CD4-positive, alpha-beta memory T cell (primary cell): ENCODE results near the gene PLA2G15. TPM values are rescaled to one million over a fixed set of nuclear protein-coding genes. Genes with fewer than 3 reads are reported as not detected.
A peak's percentile ranks its signal among the peaks of the same experiment; 100 is the strongest.

Source experiments
- CTCF ChIA-PET: fragments of 350-600 bp; sonication (Branson Sonifier 250); formaldehyde crosslinking; loops from one replicate; lab custom pipeline; 2021; ENCODE audit warnings: inconsistent platforms; ENCODE audit not compliant: partially characterized antibody; lab: Charles Lee
- POLR2A ChIA-PET: fragments of 350-600 bp; sonication (Branson Sonifier 250); formaldehyde crosslinking; loops from one replicate; lab custom pipeline; 2021; ENCODE audit not compliant: partially characterized antibody; lab: Charles Lee
- DNase-seq, 5 donors: peaks; one replicate each; pipeline versions ENCODE4 v3.0.0 to v3.0.0-alpha.2; 2020 to 2022; ENCODE audit warnings: mixed read lengths in 1 of 5
- H3K27ac ChIP-seq: one replicate; pipeline ENCODE4 v1.7.0; 2013; ENCODE audit warnings: low read depth, low read length
- H3K27me3 ChIP-seq: 2 replicates; pipeline ENCODE4 v1.7.0; 2013; ENCODE audit warnings: mild to moderate bottlenecking, low read length, moderate library complexity; ENCODE audit not compliant: insufficient read depth
- H3K36me3 ChIP-seq: 2 replicates; pipeline ENCODE4 v1.7.0; 2013; ENCODE audit warnings: mild to moderate bottlenecking, low read length, moderate library complexity; ENCODE audit not compliant: insufficient read depth
- H3K4me1 ChIP-seq: 2 replicates; pipeline ENCODE4 v1.7.0; 2013; ENCODE audit warnings: mild to moderate bottlenecking, low read length, moderate library complexity; ENCODE audit not compliant: insufficient read depth
- H3K4me3 ChIP-seq, 2 donors: one replicate each; pipeline ENCODE4 v1.7.0; 2013; ENCODE audit warnings: low read length in 2 of 2, mild to moderate bottlenecking in 1 of 2
- H3K9me3 ChIP-seq, 2 donors: one replicate each; pipeline ENCODE4 v1.7.0; 2013; ENCODE audit warnings: low read length in 2 of 2, control low read depth in 1 of 2; ENCODE audit not compliant: control insufficient read depth in 1 of 2
- H3K27ac Mint-ChIP-seq, 7 donors: one replicate each; pipeline ENCODE4 v1.8.0; 2020 to 2021; ENCODE audit warnings: mixed read lengths in 7 of 7, mild to moderate bottlenecking in 6 of 7, inconsistent platforms in 3 of 7, moderate library complexity in 3 of 7
- H3K27me3 Mint-ChIP-seq, 2 donors: one replicate each; pipeline ENCODE4 v1.8.0; 2020 to 2021; ENCODE audit warnings: mixed read lengths in 2 of 2
- H3K36me3 Mint-ChIP-seq, 2 donors: one replicate each; pipeline ENCODE4 v1.8.0; 2020 to 2021; ENCODE audit warnings: mixed read lengths in 2 of 2, inconsistent platforms in 1 of 2, mild to moderate bottlenecking in 1 of 2
- H3K4me1 Mint-ChIP-seq, 4 donors: one replicate each; pipeline ENCODE4 v1.8.0; 2020 to 2021; ENCODE audit warnings: mixed read lengths in 4 of 4, mild to moderate bottlenecking in 1 of 4
- H3K4me3 Mint-ChIP-seq, 8 donors: one replicate each; pipeline ENCODE4 v1.8.0; 2020 to 2021; ENCODE audit warnings: mixed read lengths in 8 of 8, mild to moderate bottlenecking in 7 of 8, moderate library complexity in 6 of 8, inconsistent platforms in 3 of 8
- H3K9me3 Mint-ChIP-seq, 8 donors: one replicate each; pipeline ENCODE4 v1.8.0; 2020 to 2021; ENCODE audit warnings: mixed read lengths in 8 of 8, mild to moderate bottlenecking in 5 of 8, inconsistent platforms in 3 of 8, moderate library complexity in 1 of 8
- intact Hi-C: fragments of 100-400 bp; cut with micrococcal nuclease; formaldehyde crosslinking; loops from one replicate; pipeline ENCODE4 v1.15.1; 2023
- polyA plus RNA-seq, 2 donors: library from polyadenylated mRNA; unstranded; fragments of 300-500 nt; fragmentation: Illumina TruSeq; gene quantifications; one replicate each; pipeline ENCODE4 v1.2.3, GENCODE V29; 2021
- total RNA-seq, 2 experiments: library from RNA; stranded (reverse); gene quantifications; one replicate each; pipeline ENCODE4 v1.2.3, GENCODE V29; 2021

PLA2G15 gene, protein sequence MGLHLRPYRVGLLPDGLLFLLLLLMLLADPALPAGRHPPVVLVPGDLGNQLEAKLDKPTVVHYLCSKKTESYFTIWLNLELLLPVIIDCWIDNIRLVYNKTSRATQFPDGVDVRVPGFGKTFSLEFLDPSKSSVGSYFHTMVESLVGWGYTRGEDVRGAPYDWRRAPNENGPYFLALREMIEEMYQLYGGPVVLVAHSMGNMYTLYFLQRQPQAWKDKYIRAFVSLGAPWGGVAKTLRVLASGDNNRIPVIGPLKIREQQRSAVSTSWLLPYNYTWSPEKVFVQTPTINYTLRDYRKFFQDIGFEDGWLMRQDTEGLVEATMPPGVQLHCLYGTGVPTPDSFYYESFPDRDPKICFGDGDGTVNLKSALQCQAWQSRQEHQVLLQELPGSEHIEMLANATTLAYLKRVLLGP
- 10 to 100 TPM; 12.0 to 13.3 TPM for total RNA-seq
- polyA plus RNA-seq: 10 to 100 TPM in 1 of 2 donors, 1 to 10 TPM in 1; 6.6 to 10.8 TPM

DNA sequence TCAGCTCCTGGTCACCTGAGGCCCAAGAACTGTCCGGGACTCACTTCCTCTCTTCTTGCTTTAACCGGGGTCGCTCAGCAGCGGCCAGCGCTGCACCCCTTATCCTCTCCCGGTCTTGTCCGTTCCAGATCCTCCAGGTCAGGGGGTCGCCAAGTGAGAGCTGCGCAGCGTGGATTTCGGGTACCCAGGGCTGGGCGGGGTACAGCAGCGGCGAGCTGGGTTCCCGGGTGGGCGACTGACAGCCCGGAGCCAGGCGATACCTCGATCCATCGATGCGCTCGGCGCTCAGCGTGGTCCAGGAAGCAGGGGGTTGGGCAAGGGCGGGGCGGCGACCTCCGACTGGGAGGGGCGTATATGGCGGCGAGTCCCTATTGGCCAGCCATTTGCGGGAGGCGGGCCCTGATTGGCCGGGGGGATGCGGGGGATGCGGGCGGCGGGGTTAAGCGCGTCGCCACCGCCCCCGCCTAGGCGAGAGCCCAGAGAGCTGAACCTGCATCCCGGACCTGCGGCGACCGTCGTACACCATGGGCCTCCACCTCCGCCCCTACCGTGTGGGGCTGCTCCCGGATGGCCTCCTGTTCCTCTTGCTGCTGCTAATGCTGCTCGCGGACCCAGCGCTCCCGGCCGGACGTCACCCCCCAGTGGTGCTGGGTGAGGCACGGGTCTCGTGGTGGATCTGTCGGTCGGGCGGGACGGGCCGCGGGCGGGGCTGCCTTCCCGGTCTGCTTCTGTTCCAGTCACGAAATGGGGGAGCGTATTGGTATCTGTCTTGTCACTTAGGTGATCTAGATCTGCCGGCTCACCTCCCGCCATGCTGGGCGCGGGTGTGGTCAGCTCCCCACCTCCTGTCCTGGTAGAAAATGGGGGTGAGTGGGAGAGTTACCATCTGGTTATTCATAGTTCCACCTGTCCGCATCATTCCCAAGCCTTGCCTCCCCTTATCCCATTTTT is at the start of gene PLA2G15:
PLA2G15 (plus strand) TSS at position 471 of the 951 bp plus-strand sequence; CDS start at position 525, 54 bp downstream.
- peak; percentile 93 to 96 (median 94) for DNase-seq
- Histone ChIP-seq H3K36me3 (no peaks in the 10 kb centered on the region), H3K9me3 (no peaks in the 10 kb centered on the region), H3K4me1 (peaks cover 27% of the 10 kb centered on the region), H3K4me3 (peak within 1 kb of the TSS; percentile 91 to 98), H3K27ac (peak within 1 kb of the TSS; percentile 58), H3K27me3 (no peaks in the 10 kb centered on the region)
- peak within 1 kb of the TSS; percentile 93 to 99 (median 98) for H3K4me3 Mint-ChIP-seq
- intact Hi-C loops: loop anchor here (1.0 kb wide), 3 partner anchors 8 to 65 kb away; partner anchors contain the start of genes SLC7A6 and SLC7A6OS
- CTCF ChIA-PET: interaction anchor here (1.4 to 4.1 kb wide), 5 partner anchors 17 to 84 kb away, joined by 4 to 34 read pairs (median 5); partner anchors contain the start of genes PRMT7, SLC7A6 and SLC7A6OS
- H3K27me3 Mint-ChIP-seq: no peaks in the 10 kb centered on the region
- H3K27ac Mint-ChIP-seq: peak within 1 kb of the TSS; percentile 77 to 95 (median 93)
- H3K36me3 Mint-ChIP-seq: peaks cover 6 to 12% of the 10 kb centered on the region in 2 donors
- peaks cover 0 to 3% (median 0%) of the 10 kb centered on the region in 8 donors for H3K9me3 Mint-ChIP-seq
- POLR2A ChIA-PET: interaction anchor here (0.6 to 3.5 kb wide), 19 partner anchors 9 to 237 kb away, joined by 3 to 30 read pairs (median 5); partner anchors contain the start of genes ESRP2, NFATC3, PRMT7 and SLC7A6
- H3K4me1 Mint-ChIP-seq: peaks cover 15 to 31% (median 20%) of the 10 kb centered on the region in 4 donors

DNA sequence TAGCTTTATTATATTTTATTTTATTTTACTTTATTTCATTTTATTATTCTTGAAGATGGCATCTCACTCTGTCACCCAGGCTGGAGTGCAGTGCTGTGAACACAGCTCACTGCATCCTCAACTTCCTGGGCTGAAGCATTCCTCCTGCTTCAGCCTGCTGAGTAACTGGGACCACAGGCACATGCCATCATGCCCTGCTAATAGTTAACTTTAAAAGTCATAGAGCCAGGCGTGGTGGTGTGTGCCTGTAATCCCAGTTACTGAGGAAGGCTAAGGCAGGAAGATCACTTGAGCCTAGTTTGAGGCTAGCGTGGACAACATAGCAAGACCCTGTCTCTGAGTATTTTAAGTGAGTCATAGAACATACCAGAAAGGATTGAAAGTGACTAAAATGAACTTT is 47.9 kb upstream of the PLA2G15 start:
- H3K27me3 Mint-ChIP-seq: no peaks in the 10 kb centered on the region
- H3K36me3 Mint-ChIP-seq: peaks cover 13 to 31% of the 10 kb centered on the region in 2 donors
- Histone ChIP-seq H3K27me3 (no peaks in the 10 kb centered on the region), H3K27ac (no peak overlapping the region), H3K4me3 (no peak overlapping the region), H3K36me3 (peaks cover 14% of the 10 kb centered on the region), H3K4me1 (no peaks in the 10 kb centered on the region), H3K9me3 (no peaks in the 10 kb centered on the region)
- intact Hi-C loops: no loop called here
- ChIA-PET POLR2A (no interaction called here), CTCF (interaction anchor here (1.7 kb wide), 1 partner anchor 10 kb away, joined by 4 read pairs; no protein-coding TSS in a partner anchor)
- no peak for DNase-seq
- H3K9me3 Mint-ChIP-seq: peaks cover 0 to 2% (median 0%) of the 10 kb centered on the region in 8 donors
- H3K4me1 Mint-ChIP-seq: peaks cover 7 to 27% (median 13%) of the 10 kb centered on the region in 4 donors
- H3K4me3 Mint-ChIP-seq: no peak overlapping the region
- peak overlapping the region in 1 of 7 donors; percentile 12 for H3K27ac Mint-ChIP-seq

DNA sequence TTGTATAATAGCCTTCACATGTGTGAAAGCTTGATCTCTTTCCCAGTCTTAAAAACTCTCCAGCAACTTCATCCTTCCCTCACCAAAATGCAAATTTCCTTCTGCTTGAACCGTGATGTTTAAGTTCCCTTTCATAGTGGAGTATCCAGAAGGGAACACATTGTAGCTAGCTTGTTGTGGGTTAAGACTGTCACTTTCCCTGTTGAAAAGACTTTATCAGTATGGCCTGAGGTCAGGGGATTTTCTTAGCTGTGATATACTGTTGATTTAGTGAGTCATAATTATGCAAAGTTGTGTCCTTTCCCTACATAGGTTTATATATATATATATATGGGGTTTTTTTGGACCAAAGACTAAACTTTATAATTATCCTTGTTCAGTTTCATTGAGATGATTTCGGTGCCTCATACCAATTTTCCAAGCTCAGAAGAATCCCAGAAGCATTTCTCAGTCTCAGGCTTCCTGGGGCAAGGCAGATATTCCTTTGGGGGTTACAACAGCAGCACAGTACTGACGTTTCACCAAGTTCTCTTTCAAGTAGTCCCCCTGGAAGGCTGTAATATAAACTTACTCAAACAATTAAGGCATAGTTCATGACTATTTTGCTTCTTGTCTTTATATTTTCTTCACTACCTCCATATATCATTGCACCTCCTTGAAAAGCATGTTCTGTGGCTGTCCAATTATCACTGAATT is 44.9 kb upstream of the PLA2G15 start:
- H3K9me3 Mint-ChIP-seq: no peaks in the 10 kb centered on the region
- peaks cover 3 to 23% of the 10 kb centered on the region in 2 donors for H3K36me3 Mint-ChIP-seq
- H3K27ac Mint-ChIP-seq: peak overlapping the region in 4 of 7 donors; percentile 4 to 76 (median 71)
- H3K4me1 Mint-ChIP-seq: peaks cover 7 to 18% (median 14%) of the 10 kb centered on the region in 4 donors
- ChIA-PET POLR2A (interaction anchor here (1.0 kb wide), 1 partner anchor 18 kb away, joined by 3 read pairs; no protein-coding TSS in a partner anchor), CTCF (no interaction called here)
- H3K27me3 Mint-ChIP-seq: no peaks in the 10 kb centered on the region
- DNase-seq: no peak
- Histone ChIP-seq H3K4me1 (no peaks in the 10 kb centered on the region), H3K36me3 (peaks cover 3% of the 10 kb centered on the region), H3K27ac (no peak overlapping the region), H3K9me3 (no peaks in the 10 kb centered on the region), H3K27me3 (no peaks in the 10 kb centered on the region), H3K4me3 (no peak overlapping the region)
- intact Hi-C loops: no loop called here
- H3K4me3 Mint-ChIP-seq: no peak overlapping the region

DNA sequence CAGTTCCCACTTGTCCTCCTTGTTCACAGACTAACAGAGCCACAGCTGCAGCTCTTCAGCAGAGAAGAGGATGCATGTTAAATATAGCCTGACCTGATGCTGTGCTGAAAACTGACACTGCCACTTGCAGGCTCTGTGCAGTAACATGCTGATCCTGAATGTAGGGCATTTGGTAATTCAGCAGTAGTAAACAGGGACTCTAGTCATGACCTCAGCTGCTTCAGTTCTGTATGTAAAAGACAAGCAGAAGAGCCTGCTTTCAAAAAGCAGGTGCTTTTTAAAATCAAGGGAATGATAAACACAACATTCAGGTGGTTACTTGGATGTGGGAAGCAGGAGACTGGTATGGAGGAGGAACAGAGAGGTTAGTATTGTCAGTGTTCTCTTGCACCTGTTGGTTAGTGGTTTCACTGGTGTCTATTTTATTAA is 43.1 kb upstream of the PLA2G15 start:
- POLR2A ChIA-PET: no interaction called here
- no peak overlapping the region for H3K4me3 Mint-ChIP-seq
- H3K27me3 ChIP-seq: no peaks in the 10 kb centered on the region
- no peaks in the 10 kb centered on the region for H3K4me1 ChIP-seq
- H3K27ac ChIP-seq: no peak overlapping the region
- intact Hi-C loops: no loop called here
- peak overlapping the region in 5 of 7 donors; percentile 22 to 85 (median 70) for H3K27ac Mint-ChIP-seq
- CTCF ChIA-PET: no interaction called here
- H3K36me3 Mint-ChIP-seq: peaks cover 3 to 29% of the 10 kb centered on the region in 2 donors
- DNase-seq: no peak
- peaks cover 8 to 23% (median 15%) of the 10 kb centered on the region in 4 donors for H3K4me1 Mint-ChIP-seq
- H3K27me3 Mint-ChIP-seq: no peaks in the 10 kb centered on the region
- H3K9me3 Mint-ChIP-seq: no peaks in the 10 kb centered on the region
- no peak overlapping the region for H3K4me3 ChIP-seq
- H3K9me3 ChIP-seq: no peaks in the 10 kb centered on the region
- peaks cover 3% of the 10 kb centered on the region for H3K36me3 ChIP-seq

DNA sequence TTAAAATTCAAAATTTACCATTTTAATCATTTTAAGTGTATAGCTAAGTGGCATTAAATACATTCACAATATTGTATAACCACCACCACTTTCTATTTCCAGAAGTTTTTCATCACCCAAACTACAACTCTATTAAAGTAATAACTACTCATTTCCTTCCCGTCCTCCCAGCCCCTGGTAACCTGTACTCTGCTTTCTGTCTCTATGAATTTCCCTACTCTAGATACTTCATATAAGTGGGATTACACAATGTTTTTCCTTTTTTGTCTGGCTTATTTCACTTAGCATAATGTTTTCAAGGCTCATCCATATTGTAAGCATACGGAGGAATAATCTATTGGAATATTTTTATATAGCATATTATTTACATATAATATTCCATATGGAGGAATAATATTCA is 38.9 kb upstream of the PLA2G15 start:
- Histone ChIP-seq H3K4me3 (no peak overlapping the region), H3K27me3 (no peaks in the 10 kb centered on the region), H3K9me3 (no peaks in the 10 kb centered on the region), H3K4me1 (peaks cover 19% of the 10 kb centered on the region), H3K36me3 (peaks cover 3% of the 10 kb centered on the region), H3K27ac (no peak overlapping the region)
- Mint-ChIP-seq H3K9me3 (no peaks in the 10 kb centered on the region), H3K27me3 (no peaks in the 10 kb centered on the region), H3K4me1 (peaks cover 16 to 42% (median 22%) of the 10 kb centered on the region in 4 donors), H3K27ac (peak overlapping the region in 2 of 7 donors; percentile 48 to 66), H3K4me3 (no peak overlapping the region), H3K36me3 (peaks cover 7 to 23% of the 10 kb centered on the region in 2 donors)
- DNase-seq: no peak
- ChIA-PET CTCF (interaction anchor here (1.6 kb wide), 1 partner anchor 22 kb away, joined by 4 read pairs; no protein-coding TSS in a partner anchor), POLR2A (no interaction called here)
- intact Hi-C loops: no loop called here

DNA sequence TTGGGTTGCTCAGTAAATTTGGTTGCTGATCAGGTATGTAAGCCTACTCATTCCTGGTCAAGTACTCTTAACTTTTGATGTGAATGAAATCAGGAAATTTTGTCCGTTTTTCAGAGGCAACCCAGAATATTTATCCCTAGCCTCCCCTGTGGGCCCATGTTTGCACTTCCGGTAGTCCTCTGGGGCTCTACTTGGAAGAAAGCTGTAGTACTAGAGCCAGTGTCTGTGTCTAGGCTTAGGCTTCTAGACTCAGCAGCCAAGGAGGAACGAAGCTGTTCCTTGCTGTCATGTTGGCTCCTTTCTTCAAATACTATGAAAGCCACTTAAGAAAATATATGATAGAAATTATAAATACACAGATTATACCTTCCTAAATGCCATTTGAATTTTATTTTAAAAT is 30.4 kb upstream of the PLA2G15 start:
- H3K4me3 ChIP-seq: no peak overlapping the region
- H3K27me3 Mint-ChIP-seq: no peaks in the 10 kb centered on the region
- no peaks in the 10 kb centered on the region for H3K27me3 ChIP-seq
- no peaks in the 10 kb centered on the region for H3K9me3 Mint-ChIP-seq
- peaks cover 16 to 27% of the 10 kb centered on the region in 2 donors for H3K36me3 Mint-ChIP-seq
- peaks cover 12% of the 10 kb centered on the region for H3K36me3 ChIP-seq
- intact Hi-C loops: no loop called here
- H3K27ac Mint-ChIP-seq: peak overlapping the region; percentile 48 to 83 (median 61)
- H3K27ac ChIP-seq: no peak overlapping the region
- H3K4me1 ChIP-seq: peaks cover 23% of the 10 kb centered on the region
- POLR2A ChIA-PET: no interaction called here
- DNase-seq: no peak
- no peaks in the 10 kb centered on the region for H3K9me3 ChIP-seq
- H3K4me1 Mint-ChIP-seq: peaks cover 21 to 44% (median 33%) of the 10 kb centered on the region in 4 donors
- H3K4me3 Mint-ChIP-seq: no peak overlapping the region
- CTCF ChIA-PET: no interaction called here
